Muscle layer of colon (tissue), 2 donors: ENCODE data around the gene SCN4A.
A peak's percentile ranks its signal among the peaks of the same experiment; 100 is the strongest.

Experiments
- H3K27ac ChIP-seq: one replicate; pipeline ENCODE4 v1.7.0; 2013; ENCODE audit warnings: low read depth, mild to moderate bottlenecking, low read length, moderate library complexity
- H3K27me3 ChIP-seq, 2 donors: one replicate each; pipeline ENCODE4 v1.7.0; 2013; ENCODE audit warnings: low read length in 2 of 2, mild to moderate bottlenecking in 2 of 2; ENCODE audit not compliant: insufficient read depth in 2 of 2, control insufficient read depth in 1 of 2
- H3K36me3 ChIP-seq: one replicate; pipeline ENCODE4 v1.7.0; 2013; ENCODE audit warnings: mild to moderate bottlenecking, low read length; ENCODE audit not compliant: insufficient read depth
- H3K4me1 ChIP-seq: one replicate; pipeline ENCODE4 v1.7.0; 2013; ENCODE audit warnings: mild to moderate bottlenecking, low read length; ENCODE audit not compliant: insufficient read depth
- H3K4me3 ChIP-seq, 2 donors: one replicate each; pipeline ENCODE4 v1.7.0; 2013; ENCODE audit warnings: low read length in 2 of 2, low read depth in 1 of 2, mild to moderate bottlenecking in 1 of 2, moderate library complexity in 1 of 2
- H3K9ac ChIP-seq: one replicate; pipeline ENCODE4 v1.7.0; 2013; ENCODE audit warnings: low read length
- H3K9me3 ChIP-seq: one replicate; pipeline ENCODE4 v1.7.0; 2013; ENCODE audit warnings: mild to moderate bottlenecking, low read length
- donor health status: abdominal sarcoma.
- donor health status: Adenocarcinoma of cecum.

SCN4A gene

DNA sequence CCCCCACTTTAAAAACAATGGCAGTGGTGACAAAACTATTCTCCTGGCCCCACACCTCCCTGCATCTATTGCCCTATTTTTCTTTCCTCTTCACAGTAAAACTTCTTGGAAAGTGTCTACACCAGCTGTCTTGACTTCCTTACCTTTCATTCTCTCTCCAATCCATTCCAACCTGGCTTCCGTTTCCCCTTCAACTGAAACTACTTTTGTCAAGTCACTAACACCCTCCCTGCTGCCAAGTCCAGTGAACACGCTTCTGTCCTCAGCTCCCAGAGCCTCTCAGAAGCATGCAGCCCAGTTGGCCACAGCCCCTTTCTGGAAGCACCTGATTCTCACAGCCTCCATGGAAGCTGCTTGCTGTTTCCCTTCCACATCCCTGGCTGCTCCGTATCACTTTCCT is 4.0 kb upstream of the SCN4A start:
- Histone ChIP-seq H3K36me3 (no peaks in the 10 kb centered on the region), H3K9me3 (no peaks in the 10 kb centered on the region), H3K4me3 (no peak overlapping the region), H3K27me3 (no peaks in the 10 kb centered on the region), H3K27ac (no peak overlapping the region), H3K4me1 (peaks cover 8% of the 10 kb centered on the region), H3K9ac (no peak overlapping the region)

- H3K4me1 ChIP-seq = peaks cover 6% of the 10 kb centered on the region
- H3K9me3 ChIP-seq = no peaks in the 10 kb centered on the region
- no peaks in the 10 kb centered on the region for H3K36me3 ChIP-seq
- no peaks in the 10 kb centered on the region for H3K27me3 ChIP-seq
- no peak overlapping the region for H3K27ac ChIP-seq
- no peak overlapping the region for H3K4me3 ChIP-seq
- H3K9ac ChIP-seq = no peak overlapping the region
These were observed 2.9 kb upstream of the SCN4A start for GRCh38 chr17:63975541-63976092.

- Histone ChIP-seq H3K27me3 (no peaks in the 10 kb centered on the region), H3K9ac (no peak overlapping the region), H3K9me3 (no peaks in the 10 kb centered on the region), H3K4me1 (no peaks in the 10 kb centered on the region), H3K4me3 (no peak overlapping the region), H3K36me3 (no peaks in the 10 kb centered on the region), H3K27ac (no peak overlapping the region)
These were observed 2.0 kb upstream of the SCN4A start for GRCh38 chr17:63974594-63975192.

- H3K4me3 ChIP-seq = no peak overlapping the region
- H3K4me1 ChIP-seq = no peaks in the 10 kb centered on the region
- no peak overlapping the region for H3K27ac ChIP-seq
- no peak overlapping the region for H3K9ac ChIP-seq
- H3K9me3 ChIP-seq = no peaks in the 10 kb centered on the region
- no peaks in the 10 kb centered on the region for H3K27me3 ChIP-seq
- H3K36me3 ChIP-seq = no peaks in the 10 kb centered on the region
These were observed 1.3 kb upstream of the SCN4A start for GRCh38 chr17:63973930-63974593.

- no peaks in the 10 kb centered on the region for H3K27me3 ChIP-seq
- no peaks in the 10 kb centered on the region for H3K36me3 ChIP-seq
- H3K4me3 ChIP-seq = no peak overlapping the region
- H3K9me3 ChIP-seq = no peaks in the 10 kb centered on the region
- no peak overlapping the region for H3K27ac ChIP-seq
- no peaks in the 10 kb centered on the region for H3K4me1 ChIP-seq
- H3K9ac ChIP-seq = no peak overlapping the region
These were observed 529 bp upstream of the SCN4A start for GRCh38 chr17:63973247-63973646.

DNA sequence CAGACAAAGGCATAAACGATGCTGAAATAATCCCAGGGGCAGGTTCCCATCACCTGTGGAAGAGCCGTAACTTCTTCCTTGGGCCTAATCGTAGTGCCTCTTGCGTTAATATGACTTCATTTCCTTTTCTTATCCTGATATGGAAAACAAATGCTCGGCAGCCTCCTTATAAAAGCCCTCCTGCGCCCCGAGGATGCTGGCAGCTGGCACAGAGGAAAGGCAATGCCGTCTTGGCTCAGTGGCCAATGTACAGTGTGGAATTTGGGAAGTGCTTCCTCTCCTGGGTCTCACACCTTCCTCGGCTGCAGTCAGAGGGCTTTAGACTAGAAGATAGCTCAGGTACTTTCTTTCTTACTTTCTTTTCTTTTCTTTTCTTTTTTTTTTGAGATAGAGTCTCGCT is 3.4 kb downstream of the SCN4A start:
- Histone ChIP-seq H3K27ac (no peak overlapping the region), H3K27me3 (no peaks in the 10 kb centered on the region), H3K9ac (no peak overlapping the region), H3K4me3 (no peak overlapping the region), H3K4me1 (no peaks in the 10 kb centered on the region), H3K9me3 (no peaks in the 10 kb centered on the region), H3K36me3 (no peaks in the 10 kb centered on the region)

DNA sequence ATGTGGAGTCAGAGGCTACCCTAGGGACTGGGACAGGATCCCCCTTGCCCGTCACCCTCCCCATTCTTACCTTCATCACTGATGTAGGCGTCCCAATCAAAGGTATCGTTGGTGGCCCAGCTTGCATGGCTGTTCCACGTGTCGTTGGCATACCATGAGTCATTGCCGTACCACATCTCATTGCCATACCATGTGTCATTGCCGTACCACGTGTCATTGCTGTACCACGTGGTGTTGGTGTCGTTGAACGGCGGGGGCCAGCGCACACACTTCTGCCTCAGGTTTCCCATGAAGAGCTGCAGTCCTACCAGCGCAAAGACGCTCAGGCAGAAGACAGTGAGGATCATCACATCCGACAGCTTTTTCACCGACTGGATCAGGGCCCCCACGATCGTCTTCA is 4.8 kb downstream of the SCN4A start:
- Histone ChIP-seq H3K9ac (no peak overlapping the region), H3K9me3 (no peaks in the 10 kb centered on the region), H3K27me3 (no peaks in the 10 kb centered on the region), H3K27ac (no peak overlapping the region), H3K4me1 (no peaks in the 10 kb centered on the region), H3K4me3 (no peak overlapping the region), H3K36me3 (no peaks in the 10 kb centered on the region)

- Histone ChIP-seq H3K9ac (no peak overlapping the region), H3K27ac (no peak overlapping the region), H3K4me1 (no peaks in the 10 kb centered on the region), H3K9me3 (no peaks in the 10 kb centered on the region), H3K27me3 (no peaks in the 10 kb centered on the region), H3K36me3 (no peaks in the 10 kb centered on the region), H3K4me3 (no peak overlapping the region)
These were observed 6.0 kb downstream of the SCN4A start for GRCh38 chr17:63966646-63967264.

- H3K4me3 ChIP-seq = no peak overlapping the region
- no peaks in the 10 kb centered on the region for H3K4me1 ChIP-seq
- H3K27me3 ChIP-seq = no peaks in the 10 kb centered on the region
- H3K9ac ChIP-seq = no peak overlapping the region
- H3K36me3 ChIP-seq = no peaks in the 10 kb centered on the region
- H3K9me3 ChIP-seq = no peaks in the 10 kb centered on the region
- H3K27ac ChIP-seq = no peak overlapping the region
These were observed 9.6 kb downstream of the SCN4A start for GRCh38 chr17:63963123-63963522.

- H3K27me3 ChIP-seq = no peaks in the 10 kb centered on the region
- no peaks in the 10 kb centered on the region for H3K4me1 ChIP-seq
- no peak overlapping the region for H3K9ac ChIP-seq
- H3K9me3 ChIP-seq = no peaks in the 10 kb centered on the region
- no peak overlapping the region for H3K27ac ChIP-seq
- H3K4me3 ChIP-seq = no peak overlapping the region
- H3K36me3 ChIP-seq = no peaks in the 10 kb centered on the region
These were observed 10.4 kb downstream of the SCN4A start for GRCh38 chr17:63962298-63962744.

DNA sequence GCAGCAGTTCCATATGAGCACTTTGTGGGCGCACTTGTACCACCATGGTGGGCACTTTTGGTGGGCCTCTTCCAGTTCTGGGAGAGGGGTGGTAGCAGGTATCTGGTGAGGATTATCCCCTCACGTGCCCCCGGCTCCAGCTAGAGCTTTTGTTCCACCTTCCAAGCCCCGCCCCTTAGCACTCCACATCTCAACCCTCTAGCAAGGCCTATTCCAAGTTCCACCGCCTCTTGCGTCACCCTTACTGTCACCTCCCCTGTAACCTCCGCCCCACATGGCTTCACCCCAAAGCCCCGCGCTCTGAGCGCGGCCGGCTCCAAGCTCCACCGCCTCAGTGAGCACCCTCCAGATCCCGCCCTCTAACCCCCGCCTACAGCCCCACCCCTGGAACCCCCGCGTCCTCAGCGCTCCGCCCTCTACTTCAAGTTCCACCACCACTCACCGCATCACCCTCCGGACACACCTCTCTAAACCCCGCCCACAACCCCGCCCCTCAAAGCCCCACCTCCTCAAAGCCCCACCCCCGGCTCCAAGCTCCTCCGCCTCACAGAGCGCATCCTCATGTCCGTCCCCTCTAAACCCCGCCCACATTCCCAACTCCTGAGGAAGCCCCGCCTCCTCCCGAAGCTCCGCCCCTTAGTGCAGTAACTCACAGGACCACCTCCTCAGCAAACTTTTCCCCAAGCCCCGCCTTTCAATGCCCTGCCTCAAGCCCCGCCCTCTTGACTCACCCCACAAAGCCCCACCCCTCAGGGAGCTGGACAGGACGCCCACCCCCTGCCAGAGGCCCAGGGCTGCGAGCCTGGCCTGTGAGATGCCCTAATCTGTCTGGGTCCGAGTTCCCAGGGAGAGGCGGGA is 11.1 kb downstream of the SCN4A start:
- H3K27ac ChIP-seq = no peak overlapping the region
- no peaks in the 10 kb centered on the region for H3K27me3 ChIP-seq
- H3K9ac ChIP-seq = no peak overlapping the region
- no peaks in the 10 kb centered on the region for H3K9me3 ChIP-seq
- peak overlapping the region in 1 of 2 donors; percentile 27 for H3K4me3 ChIP-seq
- H3K36me3 ChIP-seq = no peaks in the 10 kb centered on the region
- no peaks in the 10 kb centered on the region for H3K4me1 ChIP-seq
